HG02938 (cell line): ENCODE data around the gene TCTA.

Experiments
- ATAC-seq: cut with Tn5 transposase; IDR thresholded peaks from one replicate; pipeline ENCODE4 v1.9.1; 2021; ENCODE audit warnings: mild to moderate bottlenecking, moderate library complexity; ENCODE audit not compliant: unreplicated experiment

Gene TCTA

DNA sequence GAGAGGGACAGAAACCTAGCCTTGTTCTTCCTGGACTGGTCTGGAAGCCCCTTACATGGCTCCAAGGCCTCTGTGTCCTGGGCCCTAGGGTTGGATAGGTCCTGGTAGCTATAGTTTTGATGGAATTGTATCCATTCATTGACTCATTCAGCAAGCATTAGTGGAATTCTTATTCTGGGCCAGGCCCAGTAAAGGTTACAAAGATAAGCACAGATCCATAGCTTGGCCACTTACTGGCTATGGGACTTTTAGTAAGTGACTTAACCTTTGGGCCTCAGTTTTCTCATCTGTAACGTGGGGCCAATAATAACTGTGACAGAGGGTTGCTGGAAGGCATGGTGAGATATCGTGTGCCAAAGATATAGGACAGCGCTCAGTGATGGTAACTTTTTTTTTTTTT, 44.2 kb downstream of the TCTA start:
- ATAC-seq, result no peak

DNA sequence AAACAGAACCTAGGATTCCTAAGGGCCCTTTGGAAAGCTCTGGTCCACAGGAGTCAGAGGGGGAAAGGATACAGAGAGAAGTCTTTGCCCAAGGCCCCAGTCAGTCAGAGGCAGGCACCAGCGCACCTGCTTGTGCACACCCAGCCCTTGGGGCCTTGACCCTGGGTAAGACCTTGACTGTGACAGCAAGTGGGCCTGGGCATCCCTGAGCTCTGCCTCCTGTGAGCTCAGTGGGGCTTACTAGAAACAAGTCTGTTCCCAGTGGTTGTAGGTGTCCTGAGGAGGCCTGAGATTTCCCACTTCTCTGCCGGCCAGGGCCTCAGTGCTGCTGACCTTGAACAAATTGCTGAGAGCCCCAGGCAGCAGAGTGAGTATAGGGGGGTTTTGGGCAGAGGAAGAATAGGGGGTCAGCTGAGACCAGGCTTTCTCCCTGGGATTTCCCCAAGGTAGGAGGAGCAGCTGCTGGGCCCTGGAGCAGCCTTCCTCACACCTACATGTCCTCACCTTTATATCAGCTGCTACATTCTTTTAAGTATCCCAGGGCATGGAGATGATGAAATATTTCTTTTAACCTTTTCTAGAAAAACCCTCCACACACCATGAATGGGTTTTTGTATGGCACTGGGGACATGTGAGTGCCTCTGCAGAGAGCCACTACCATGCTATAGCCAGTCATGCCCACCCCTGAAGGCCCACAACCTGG, 48.1 kb downstream of the TCTA start:
- ATAC-seq, result no peak

DNA sequence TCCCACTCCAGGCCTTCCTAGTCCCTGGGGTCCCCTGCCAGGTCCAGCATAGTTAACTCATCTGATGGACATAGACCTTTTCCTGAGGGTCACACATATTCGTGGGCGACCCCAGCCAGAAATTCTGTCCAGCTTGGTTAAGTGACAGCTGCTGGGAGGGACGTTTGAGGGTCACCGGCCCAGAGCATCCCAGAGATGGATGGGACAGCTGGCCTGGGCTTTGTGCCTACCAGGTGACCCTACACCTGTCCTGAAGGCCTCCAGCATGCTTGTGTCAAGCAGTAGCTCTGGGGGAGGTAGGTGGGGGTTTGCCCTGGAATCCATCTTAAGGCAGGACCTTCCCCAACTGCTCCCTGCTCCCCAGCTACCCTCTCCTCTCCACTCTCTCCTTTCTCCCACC, 48.7 kb downstream of the TCTA start:
- ATAC-seq, result no peak

DNA sequence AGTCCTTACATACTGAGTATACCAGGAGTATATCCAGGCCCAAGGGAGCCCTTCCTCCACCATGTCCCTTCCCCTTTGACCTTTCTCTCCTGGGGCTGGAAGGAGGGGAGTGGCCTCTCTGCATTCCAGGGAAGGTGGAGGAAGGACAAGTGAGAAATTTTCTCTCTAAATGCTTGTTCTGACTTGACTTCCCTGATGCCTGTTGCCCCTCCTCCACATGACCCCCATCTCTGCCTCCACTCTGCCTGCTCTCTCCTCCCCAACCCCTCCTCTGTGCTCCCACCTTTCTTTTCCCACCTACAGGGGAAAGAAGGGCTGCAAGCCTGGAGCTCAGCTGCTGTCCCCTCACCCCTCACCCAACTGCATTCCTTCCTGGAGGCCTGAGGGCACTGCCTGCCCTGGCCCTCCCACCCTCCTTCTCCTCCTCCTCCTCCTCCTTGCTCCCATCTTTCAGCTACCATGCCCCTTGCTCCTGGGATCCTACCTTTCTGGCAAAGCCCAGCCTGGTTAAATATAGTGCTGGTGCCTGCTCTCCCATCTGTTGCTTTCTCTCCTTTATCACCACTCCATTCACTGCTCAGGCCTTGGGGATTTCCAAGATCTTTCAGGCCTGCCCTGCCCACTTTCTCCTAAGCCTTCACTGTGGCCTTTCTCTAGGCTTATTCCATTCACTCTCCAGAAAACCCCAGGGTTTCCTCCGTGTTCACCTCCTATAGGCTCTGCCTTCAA, 49.4 kb downstream of the TCTA start:
- ATAC-seq, result no peak

DNA sequence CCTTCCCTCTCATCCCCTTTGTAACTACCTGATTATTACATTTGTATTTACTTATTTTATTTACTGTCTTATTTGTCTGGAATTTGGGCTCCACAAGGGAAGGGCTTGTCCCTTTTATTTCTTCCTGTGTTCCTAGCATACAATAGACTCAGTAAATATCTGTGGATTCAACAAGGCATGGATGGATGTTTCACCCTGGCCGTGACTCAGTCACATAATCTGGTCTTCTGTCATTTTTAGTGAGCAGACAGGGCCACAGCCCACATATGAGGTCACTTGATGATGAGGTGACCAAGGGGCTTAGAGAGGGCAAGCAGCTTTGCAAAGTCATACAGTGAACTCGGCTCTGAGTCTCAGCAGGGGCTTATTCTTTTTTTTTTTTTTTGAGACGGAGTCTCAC, 50.0 kb downstream of the TCTA start:
- ATAC-seq, result no peak

DNA sequence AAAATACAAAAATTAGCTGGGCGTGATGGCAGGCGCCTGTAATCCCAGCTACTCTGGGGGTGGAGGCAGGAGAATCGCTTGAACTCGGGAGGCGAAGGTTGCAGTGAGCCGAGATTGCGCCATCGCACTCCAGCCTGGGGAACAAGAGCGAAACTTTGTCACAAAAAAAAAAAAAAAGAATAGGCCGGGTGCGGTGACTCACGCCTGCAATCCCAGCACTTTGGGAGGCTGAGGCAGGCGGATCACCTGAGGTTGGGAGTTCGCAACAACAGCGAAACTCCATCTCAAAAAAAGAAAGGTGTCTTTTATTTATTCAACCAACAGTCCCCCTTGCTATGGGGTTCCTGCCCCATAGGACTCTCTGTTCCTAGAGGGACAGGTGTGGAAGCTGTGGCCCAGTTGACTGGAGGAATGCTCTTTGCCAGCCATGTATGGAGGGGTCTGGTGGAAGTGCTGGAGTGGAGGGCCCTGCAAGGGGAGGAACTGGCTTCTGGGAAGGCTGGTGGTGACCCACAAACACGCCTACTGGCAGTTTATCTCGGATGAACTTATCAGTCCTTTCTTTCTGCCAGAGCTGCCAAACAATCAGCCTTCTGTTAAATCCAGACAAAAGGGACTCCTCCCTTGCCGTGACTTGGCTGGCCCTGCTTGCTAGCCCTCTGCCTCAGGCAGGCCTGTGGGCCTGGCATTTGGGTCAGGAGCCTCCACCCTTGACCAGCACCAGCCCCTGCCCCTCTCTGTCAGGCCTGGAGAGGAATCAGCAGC, 53.2 kb downstream of the TCTA start:
- no peak for ATAC-seq
